GM21717 (cell line): ENCODE data around the gene ACAP1.
"Not testable (repeated sequence)": the region's sequence is repeated elsewhere in the genome, so short reads cannot be mapped to it uniquely, and the experiment has no call there.

Experiments used
- ATAC-seq: cut with Tn5 transposase; IDR thresholded peaks from one replicate; pipeline ENCODE4 v1.9.1; 2021; ENCODE audit warnings: mild to moderate bottlenecking, moderate library complexity; ENCODE audit not compliant: unreplicated experiment

Gene ACAP1

DNA sequence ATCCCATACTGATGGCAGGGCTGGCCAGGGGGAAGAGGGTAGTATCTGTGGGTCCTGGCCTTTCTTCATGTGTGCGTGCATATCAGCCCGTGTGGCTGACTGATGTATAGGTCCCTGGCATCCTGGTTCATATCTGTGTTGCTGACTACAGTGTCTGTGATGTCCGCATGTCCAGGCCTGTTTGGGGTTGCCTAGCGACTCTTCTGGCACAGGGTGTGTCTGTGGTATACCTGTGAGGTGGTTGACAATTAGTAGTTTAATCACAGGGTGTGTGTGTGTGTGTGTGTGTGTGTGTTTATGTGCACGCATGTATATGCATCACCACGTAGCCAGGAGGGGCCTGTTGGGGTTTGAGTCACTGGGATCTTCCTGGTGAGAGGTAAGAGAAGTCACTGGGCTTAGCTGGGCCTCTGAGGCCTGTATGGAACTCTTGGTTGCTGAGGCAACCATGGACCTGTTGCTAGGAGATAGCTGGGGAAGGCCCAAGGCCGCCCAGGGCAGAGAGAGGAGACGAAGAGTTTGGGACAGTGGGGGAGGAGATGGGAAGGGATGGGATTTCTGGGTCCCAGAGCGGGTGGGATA lies 18.0 kb downstream of the ACAP1 start:
- no peak for ATAC-seq

DNA sequence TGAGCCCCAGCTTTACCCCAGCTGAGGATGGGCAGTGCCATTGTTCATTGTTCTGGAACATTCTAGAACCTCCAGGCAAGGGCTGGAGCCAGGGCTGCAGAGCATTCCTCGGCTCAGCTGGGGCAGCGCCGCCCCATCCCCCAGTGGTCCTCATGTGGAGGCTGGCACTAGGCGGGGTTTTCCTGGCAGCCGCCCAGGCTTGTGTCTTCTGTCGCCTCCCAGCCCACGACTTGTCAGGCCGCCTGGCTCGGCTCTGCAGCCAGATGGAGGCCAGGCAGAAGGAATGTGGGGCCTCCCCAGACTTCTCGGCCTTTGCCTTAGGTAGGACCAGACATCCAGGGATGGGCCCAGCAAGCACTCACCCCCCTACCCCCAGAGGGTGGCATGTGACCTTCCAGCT lies 18.7 kb downstream of the ACAP1 start, which contains the start of gene TMEM95:
Gene TMEM95, plus strand, starts transcription at position 104 of the 400 bp plus-strand sequence. Its CDS starts 49 bp downstream, at position 153.
- no peak for ATAC-seq

GRCh38 chr17:7355573-7355972 lies 19.2 kb downstream of the ACAP1 start:
- ATAC-seq, result no peak

GRCh38 chr17:7356072-7356549 lies 19.8 kb downstream of the ACAP1 start:
- ATAC-seq, result no peak

- ATAC-seq, result no peak
Observed at GRCh38 chr17:7356756-7357155, 20.4 kb downstream of the ACAP1 start.

- ATAC-seq, result no peak
Observed at GRCh38 chr17:7357381-7357780, 21.1 kb downstream of the ACAP1 start.

DNA sequence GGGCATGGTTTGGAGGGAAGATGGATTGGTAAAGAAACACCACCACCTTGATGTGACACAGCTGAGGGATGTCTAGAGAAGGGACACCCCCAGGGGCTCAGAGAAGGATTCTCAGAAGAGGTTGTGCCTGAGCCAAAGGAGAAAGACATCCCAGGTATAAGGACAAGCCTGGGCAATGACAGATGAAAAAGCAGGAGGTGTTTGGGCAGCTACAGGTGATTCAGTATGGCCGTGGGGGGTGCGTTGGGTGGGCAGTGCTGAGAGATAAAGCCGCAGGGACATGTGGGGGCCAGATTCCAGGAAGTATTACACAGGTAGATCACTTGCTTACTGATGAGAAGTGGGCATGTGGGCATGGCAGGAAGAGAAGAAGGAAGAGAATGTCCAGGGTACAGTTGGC lies 25.6 kb downstream of the ACAP1 start:
- no peak for ATAC-seq

GRCh38 chr17:7363311-7363710 lies 27.0 kb downstream of the ACAP1 start:
- ATAC-seq, result no peak

- ATAC-seq, result not testable (repeated sequence)
Observed at GRCh38 chr17:7365963-7366362, 29.6 kb downstream of the ACAP1 start.

GRCh38 chr17:7367083-7367482 lies 30.8 kb downstream of the ACAP1 start:
- ATAC-seq, result no peak

GRCh38 chr17:7367918-7368598 lies 31.7 kb downstream of the ACAP1 start:
- no peak for ATAC-seq

DNA sequence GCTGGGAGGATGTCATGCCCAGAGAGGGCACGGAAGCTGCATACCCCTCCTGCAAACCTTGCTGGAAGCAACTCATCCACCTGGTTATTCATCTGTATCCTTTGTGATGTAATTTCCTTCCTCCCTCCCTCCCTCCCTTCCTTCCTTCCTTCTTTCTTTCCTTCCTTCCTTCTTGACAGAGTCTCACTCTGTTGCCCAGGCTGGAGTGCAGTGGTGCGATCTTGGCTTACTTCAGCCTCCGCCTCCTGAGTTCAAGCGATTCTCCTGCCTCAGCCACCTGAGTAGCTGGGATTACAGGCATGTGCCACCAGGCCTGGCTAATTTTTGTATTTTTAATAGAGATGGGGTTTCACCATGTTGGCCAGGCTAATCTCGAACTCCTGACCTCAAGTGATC lies 32.3 kb downstream of the ACAP1 start:
- ATAC-seq, result not testable (repeated sequence)

DNA sequence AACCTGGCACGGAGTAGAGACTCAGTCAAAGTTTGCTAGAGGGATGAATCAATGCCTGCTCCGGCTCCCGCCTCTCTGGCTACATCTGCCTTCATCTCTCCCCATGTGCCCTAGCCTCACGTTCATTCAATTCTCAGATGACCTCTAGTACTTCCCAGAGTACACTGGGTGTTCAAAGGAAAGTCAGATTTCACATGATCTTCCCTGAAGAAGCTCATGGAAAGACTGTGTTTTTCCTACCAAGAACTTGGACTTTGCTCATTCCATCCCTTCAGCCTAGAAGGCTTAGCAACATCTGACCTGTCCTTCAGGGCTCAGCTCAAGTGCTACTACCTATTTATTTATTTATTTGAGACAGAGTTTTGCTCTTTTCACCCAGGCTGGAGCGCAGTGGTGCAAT lies 33.5 kb downstream of the ACAP1 start:
- ATAC-seq, result no peak

DNA sequence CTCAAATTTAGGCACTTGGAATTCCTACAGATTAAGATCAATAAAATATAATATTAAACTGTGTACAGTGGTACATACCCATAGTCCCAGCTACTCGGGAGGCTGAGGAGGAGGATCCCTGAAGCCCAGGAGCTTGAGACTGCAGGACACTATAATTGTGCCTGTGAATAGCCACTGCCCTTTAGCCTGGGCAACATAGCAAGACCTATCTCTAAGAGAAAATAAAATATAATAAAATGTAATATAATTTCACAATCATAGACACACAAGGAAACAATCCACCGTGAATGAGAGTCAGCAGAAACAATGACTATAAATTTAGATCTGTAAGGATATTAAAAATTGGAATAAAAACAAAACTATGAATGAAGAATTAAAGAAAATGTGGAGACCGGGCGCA lies 34.5 kb downstream of the ACAP1 start:
- ATAC-seq, result no peak

GRCh38 chr17:7374353-7374752 lies 38.0 kb downstream of the ACAP1 start:
- ATAC-seq, result no peak

DNA sequence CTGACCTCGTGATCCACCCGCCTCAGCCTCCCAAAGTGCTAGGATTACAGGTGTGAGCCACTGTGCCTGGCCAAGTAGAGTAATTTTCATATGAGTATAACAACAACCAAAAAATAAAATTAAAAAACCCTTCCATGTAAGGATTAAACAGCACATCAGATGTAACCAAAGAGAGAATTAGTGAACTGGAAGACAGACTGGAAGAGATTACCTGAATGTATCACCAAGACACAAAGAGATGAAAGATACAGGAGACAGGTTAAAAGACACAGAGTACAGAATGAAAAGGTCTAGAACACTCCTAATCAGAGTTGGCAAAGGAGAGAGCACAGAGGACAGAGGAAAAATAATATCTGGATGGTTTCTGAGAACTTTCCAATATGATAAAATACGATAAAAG lies 42.8 kb downstream of the ACAP1 start:
- no peak for ATAC-seq

DNA sequence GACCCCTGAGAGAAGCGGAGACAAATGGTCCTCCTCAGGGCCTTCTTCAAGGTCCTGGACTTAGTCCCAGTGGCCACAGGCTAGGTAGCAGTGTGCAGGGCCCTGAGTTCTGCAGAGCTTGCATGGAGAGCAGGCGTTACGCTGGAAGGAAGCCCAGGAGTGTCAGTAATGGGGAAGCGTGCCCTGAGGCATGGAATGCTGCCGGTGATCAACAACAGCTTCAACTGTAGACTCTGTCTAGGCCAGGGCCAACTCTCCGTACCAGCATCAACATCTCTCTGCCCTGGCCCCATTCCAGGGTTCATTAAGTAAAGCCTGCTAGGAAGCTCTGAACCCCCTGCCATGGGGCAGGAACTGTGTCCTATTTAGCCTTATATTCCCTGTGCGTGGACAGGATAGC lies 44.0 kb downstream of the ACAP1 start:
- no peak for ATAC-seq

DNA sequence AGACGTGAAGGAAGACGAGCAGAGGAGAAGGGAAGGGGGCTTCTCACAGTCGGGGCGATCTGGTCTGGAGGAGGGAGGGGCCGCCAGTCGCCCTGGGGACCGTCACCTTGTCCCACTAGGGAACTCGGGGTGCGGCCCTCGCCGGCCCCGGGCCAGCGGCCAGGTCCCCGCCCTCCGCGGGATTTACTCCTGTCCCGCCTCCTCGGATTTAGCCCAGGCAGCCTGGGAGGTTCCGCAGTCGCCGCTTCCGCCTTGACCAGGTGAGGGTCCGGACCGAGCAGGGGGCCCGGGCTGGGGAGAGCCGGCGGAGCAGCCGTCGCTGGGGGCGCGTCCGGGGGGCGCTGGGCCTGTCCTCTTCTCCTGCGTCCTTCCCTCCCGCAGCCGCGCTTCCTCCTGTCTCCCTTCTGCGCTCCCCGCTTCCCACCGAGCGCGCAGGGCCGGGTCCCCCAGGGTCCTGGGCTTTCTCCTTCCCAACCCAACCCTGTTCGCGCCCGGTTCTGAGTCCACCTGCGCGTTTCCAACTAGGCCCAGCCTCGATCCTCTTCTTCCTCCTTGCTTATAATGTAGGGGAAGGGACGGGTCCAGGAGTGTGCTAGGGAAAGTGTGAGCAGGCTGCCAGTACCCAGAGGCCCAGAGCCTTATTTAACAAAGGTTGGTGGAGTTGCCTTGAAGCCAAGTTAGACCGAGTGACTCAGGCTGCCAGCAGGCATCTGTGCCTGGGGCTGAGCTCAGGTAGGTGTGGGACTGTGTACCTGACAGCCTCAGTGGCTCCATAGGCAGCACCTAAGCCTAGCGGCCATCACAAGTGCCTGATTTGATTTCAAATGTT lies 44.7 kb downstream of the ACAP1 start, which contains the start of gene TNK1:
Gene TNK1, plus strand, starts transcription at position 235 of the 829 bp plus-strand sequence. CDS start 1,838 bp downstream, outside the sequence.
- ATAC-seq, result no peak

- ATAC-seq, result no peak
Observed at GRCh38 chr17:7382901-7383300, 46.6 kb downstream of the ACAP1 start.

GRCh38 chr17:7383371-7383741 lies 47.0 kb downstream of the ACAP1 start:
- no peak for ATAC-seq

- ATAC-seq, result peak; percentile 59
Observed at GRCh38 chr17:7383742-7384488, 47.6 kb downstream of the ACAP1 start.
